Measurements from ENCODE around the gene CNTNAP5.

Gene CNTNAP5

DNA sequence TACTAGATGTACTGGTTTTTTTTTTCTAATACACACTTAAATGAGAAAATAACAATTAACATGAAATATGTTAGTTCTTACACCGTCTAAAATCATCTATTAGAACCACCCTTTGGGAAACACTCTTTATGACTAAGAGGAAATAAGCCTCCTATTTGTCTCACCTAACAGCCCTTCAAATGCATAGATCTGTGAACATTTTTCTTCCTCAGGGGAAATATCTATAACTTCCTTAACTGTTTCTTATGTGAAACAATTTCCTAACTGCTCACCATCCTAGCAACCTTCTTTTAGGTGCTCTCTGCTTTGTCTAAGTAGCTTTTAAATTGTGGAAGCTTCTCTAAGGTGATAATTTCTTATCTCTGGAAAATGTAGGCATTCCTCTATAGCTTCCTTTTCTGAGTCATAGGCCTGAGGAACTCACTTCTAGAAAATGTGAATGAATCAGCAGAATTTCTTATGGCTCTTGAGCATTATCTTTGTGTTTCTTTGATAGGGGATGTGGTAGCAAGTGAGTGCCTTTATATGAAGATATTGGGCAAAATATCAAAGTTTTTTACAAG lies 56.1 kb downstream of the CNTNAP5 start:
- H3K9me3 ChIP-seq = no peaks in the 10 kb centered on the region
- H3K4me1 ChIP-seq = no peaks in the 10 kb centered on the region
- DNase-seq = no peak
- TF ChIP-seq, protein P1, sequence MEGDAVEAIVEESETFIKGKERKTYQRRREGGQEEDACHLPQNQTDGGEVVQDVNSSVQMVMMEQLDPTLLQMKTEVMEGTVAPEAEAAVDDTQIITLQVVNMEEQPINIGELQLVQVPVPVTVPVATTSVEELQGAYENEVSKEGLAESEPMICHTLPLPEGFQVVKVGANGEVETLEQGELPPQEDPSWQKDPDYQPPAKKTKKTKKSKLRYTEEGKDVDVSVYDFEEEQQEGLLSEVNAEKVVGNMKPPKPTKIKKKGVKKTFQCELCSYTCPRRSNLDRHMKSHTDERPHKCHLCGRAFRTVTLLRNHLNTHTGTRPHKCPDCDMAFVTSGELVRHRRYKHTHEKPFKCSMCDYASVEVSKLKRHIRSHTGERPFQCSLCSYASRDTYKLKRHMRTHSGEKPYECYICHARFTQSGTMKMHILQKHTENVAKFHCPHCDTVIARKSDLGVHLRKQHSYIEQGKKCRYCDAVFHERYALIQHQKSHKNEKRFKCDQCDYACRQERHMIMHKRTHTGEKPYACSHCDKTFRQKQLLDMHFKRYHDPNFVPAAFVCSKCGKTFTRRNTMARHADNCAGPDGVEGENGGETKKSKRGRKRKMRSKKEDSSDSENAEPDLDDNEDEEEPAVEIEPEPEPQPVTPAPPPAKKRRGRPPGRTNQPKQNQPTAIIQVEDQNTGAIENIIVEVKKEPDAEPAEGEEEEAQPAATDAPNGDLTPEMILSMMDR (IDR thresholded peaks at IDR 0.05) = no peak
- H3K27me3 ChIP-seq = no peaks in the 10 kb centered on the region
- H3K4me3 ChIP-seq = no peak overlapping the region
- no peak overlapping the region for H3K27ac ChIP-seq
- intact Hi-C loops (cut with DNase I; ENCODE audit: low total_unique reads) = no loop called here
- no peaks in the 10 kb centered on the region for H3K36me3 ChIP-seq

DNA sequence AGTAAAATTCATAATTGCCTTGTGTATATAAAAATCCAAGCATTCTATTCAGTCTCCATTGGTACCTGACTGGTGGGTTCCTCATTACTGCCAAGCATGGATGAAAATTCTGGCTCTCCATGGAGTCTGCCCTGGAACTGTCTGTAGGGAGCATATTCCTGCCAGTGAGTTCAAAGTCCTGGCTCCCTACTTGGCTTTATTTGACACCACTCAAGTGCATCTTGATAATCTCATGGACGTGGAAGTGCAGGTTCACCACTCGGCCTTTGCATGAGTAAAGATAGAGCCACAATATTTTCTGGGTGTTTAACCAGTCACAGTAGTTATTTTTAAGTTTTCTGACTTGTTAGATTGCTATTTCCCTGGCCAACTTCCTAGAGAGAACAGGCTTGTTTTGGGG lies 63.5 kb downstream of the CNTNAP5 start:
- Histone ChIP-seq H3K4me1 (no peaks in the 10 kb centered on the region), H3K36me3 (no peaks in the 10 kb centered on the region), H3K27ac (no peak overlapping the region), H3K9me3 (no peaks in the 10 kb centered on the region), H3K4me3 (no peak overlapping the region), H3K27me3 (no peaks in the 10 kb centered on the region)
- TF ChIP-seq, protein P1 (IDR thresholded peaks at IDR 0.05) = no peak
- intact Hi-C loops (cut with DNase I; ENCODE audit: low total_unique reads) = no loop called here
- no peak for DNase-seq

DNA sequence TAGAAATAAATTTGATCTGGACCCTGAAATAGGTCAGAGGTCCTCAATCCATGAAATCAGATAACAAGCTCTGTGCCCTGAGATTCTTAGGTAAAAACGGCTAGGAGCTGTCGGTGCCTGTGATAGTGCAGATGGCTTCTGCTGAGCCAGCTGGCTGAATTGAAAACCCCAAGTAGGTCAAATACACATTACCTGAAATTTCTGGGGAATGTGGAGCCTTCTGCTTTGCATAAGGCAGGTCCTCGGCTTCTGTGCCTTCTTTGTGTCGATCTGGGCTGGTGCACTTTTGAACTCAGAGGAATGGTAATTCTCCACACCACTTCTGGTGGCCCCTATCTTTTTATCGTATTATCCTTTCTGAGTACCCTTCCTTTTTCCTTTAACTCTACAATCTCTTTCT lies 66.6 kb downstream of the CNTNAP5 start:
- no peaks in the 10 kb centered on the region for H3K4me1 ChIP-seq
- intact Hi-C loops (cut with DNase I; ENCODE audit: low total_unique reads) = no loop called here
- DNase-seq = no peak
- TF ChIP-seq, protein P1 (IDR thresholded peaks at IDR 0.05) = no peak
- no peak overlapping the region for H3K27ac ChIP-seq
- no peaks in the 10 kb centered on the region for H3K36me3 ChIP-seq
- H3K4me3 ChIP-seq = no peak overlapping the region
- H3K9me3 ChIP-seq = no peaks in the 10 kb centered on the region
- H3K27me3 ChIP-seq = no peaks in the 10 kb centered on the region

DNA sequence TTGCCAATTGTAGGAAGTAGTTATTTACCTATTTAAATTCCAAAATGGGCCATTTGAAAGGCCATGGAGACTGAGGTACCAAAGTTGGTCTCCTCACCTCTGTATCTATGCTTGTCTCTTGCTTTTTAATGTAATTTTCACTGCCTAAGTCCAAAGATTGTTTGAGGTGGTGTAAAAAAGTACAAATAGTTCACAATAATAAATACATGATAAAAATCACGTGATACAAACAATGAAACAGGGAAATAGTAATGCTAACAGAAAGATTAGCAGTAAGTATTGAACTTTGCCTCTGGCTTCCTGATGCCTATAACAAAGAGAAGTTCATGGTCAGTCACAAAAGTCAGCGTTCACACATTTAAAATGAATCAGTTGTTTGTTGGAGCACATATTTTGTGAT lies 67.6 kb downstream of the CNTNAP5 start:
- no peaks in the 10 kb centered on the region for H3K36me3 ChIP-seq
- no peaks in the 10 kb centered on the region for H3K27me3 ChIP-seq
- no peaks in the 10 kb centered on the region for H3K9me3 ChIP-seq
- intact Hi-C loops (cut with DNase I; ENCODE audit: low total_unique reads) = no loop called here
- TF ChIP-seq, protein P1 (IDR thresholded peaks at IDR 0.05) = no peak
- no peak overlapping the region for H3K27ac ChIP-seq
- no peak for DNase-seq
- no peaks in the 10 kb centered on the region for H3K4me1 ChIP-seq
- no peak overlapping the region for H3K4me3 ChIP-seq

DNA sequence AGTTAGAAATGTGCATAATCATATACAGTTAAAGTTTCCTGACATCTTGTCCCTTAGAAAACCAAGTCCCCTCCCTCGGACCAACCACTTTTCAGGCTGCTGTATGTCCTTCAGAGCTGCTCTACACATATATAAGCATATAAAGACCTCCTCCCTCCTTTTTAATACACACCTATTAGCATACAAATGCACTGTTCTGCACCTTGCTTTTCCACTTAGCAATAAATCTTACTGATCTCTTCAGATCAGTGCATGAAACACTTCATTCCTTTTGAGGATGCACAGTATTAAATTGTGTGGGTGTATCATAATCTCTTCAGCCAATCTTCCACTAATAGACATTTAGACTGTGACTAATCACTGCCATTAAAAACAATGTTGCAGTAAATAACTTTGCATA lies 79.8 kb downstream of the CNTNAP5 start:
- H3K4me1 ChIP-seq = no peaks in the 10 kb centered on the region
- TF ChIP-seq, protein P1 (IDR thresholded peaks at IDR 0.05) = no peak
- no peak overlapping the region for H3K27ac ChIP-seq
- DNase-seq = no peak
- H3K4me3 ChIP-seq = no peak overlapping the region
- H3K36me3 ChIP-seq = no peaks in the 10 kb centered on the region
- no peaks in the 10 kb centered on the region for H3K9me3 ChIP-seq
- intact Hi-C loops (cut with DNase I; ENCODE audit: low total_unique reads) = no loop called here
- H3K27me3 ChIP-seq = no peaks in the 10 kb centered on the region

DNA sequence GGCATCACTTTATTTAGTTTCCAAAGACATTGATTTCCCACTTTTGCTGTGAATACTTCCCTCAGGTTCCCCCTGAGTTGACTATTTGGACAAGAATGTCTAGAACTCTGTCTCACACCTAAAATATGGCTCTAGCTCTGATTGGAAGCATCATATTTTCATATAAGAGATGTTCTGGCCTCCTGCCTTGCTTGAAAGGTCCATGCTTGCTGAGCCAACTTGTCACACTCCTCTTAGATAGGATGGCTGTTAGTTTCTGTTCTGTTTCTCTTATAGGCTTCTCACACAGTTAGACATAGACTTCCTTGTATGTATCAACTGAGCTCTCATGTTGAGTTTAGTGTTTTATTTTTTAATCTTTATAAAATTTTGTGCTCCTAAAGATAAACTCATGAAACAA lies 87.1 kb downstream of the CNTNAP5 start:
- H3K27me3 ChIP-seq = no peaks in the 10 kb centered on the region
- H3K36me3 ChIP-seq = no peaks in the 10 kb centered on the region
- DNase-seq = no peak
- H3K4me3 ChIP-seq = no peak overlapping the region
- intact Hi-C loops (cut with DNase I; ENCODE audit: low total_unique reads) = no loop called here
- H3K9me3 ChIP-seq = no peaks in the 10 kb centered on the region
- TF ChIP-seq, protein P1 (IDR thresholded peaks at IDR 0.05) = no peak
- H3K4me1 ChIP-seq = no peaks in the 10 kb centered on the region
- no peak overlapping the region for H3K27ac ChIP-seq

Data from tibial artery (tissue), 4 donors.